HEK293 (cell line): Measurements from ENCODE around the gene SRCIN1.
"Not testable (repeated sequence)": the region's sequence is repeated elsewhere in the genome, so short reads cannot be mapped to it uniquely, and the experiment has no call there.

ENCODE experiments used
- CTCF ChIA-PET: fragments of 350-600 bp; formaldehyde crosslinking; extraction: SDS; loops from one replicate; lab custom pipeline; 2021; ENCODE audit warnings: antibody characterized with exemption; lab: Yijun Ruan, JAX
- POLR2A ChIA-PET: fragments of 300-600 bp; formaldehyde crosslinking; extraction: SDS; loops from one replicate; lab custom pipeline; 2020; ENCODE audit warnings: antibody characterized with exemption, inconsistent platforms; lab: Yijun Ruan, JAX
- H3K27ac ChIP-seq: fragments of 200-500 bp; sonication (Bioruptor generic); 2 replicates; pipeline ENCODE4 v1.5.1; 2014; ENCODE audit warnings: low read depth, low read length, control low read depth, inconsistent platforms; ENCODE audit errors: extremely low read depth
- H3K36me3 ChIP-seq, 2 experiments: fragments of 200-500 bp in 1 of 2; sonication (Bioruptor generic) in 1 of 2; 1 replicate in 1 of 2; 2 replicates in 1 of 2; pipeline ENCODE4 v1.5.1; 2014 to 2017; ENCODE audit warnings: inconsistent platforms in 2 of 2, low read length in 2 of 2; ENCODE audit not compliant: control insufficient read depth in 2 of 2, insufficient read depth in 1 of 2
- H3K4me1 ChIP-seq: fragments of 200-500 bp; sonication (Bioruptor generic); 2 replicates; pipeline ENCODE4 v1.5.1; 2014; ENCODE audit warnings: mild to moderate bottlenecking, low read length, inconsistent platforms; ENCODE audit not compliant: control insufficient read depth, insufficient read depth
- H3K4me3 ChIP-seq: 2 replicates; pipeline ENCODE4 v1.5.1; 2011; ENCODE audit warnings: low read depth, mild to moderate bottlenecking, control low read depth, low read length, moderate library complexity
- H3K9me3 ChIP-seq: fragments of 200-500 bp; sonication (Bioruptor generic); 2 replicates; pipeline ENCODE4 v1.5.1; 2014; ENCODE audit warnings: low read depth, low read length, inconsistent platforms; ENCODE audit not compliant: control insufficient read depth, insufficient read depth
- EGR2 ChIP-seq: fragments of 450-650 bp; formaldehyde crosslinking; IDR thresholded peaks from 2 replicates; pipeline ENCODE4 v1.5.1; 2016; ENCODE audit warnings: low read depth, missing biosample characterization, missing genetic modification characterization
- GLIS1 ChIP-seq: fragments of 450-650 bp; formaldehyde crosslinking; IDR thresholded peaks from 2 replicates; pipeline ENCODE4 v1.5.1; 2016; ENCODE audit warnings: missing biosample characterization, missing genetic modification characterization
- PRDM4 ChIP-seq: fragments of 450-650 bp; formaldehyde crosslinking; IDR thresholded peaks from 2 replicates; pipeline ENCODE4 v1.5.1; 2017; ENCODE audit warnings: missing biosample characterization, missing genetic modification characterization
- ZBTB17 ChIP-seq: fragments of 450-650 bp; formaldehyde crosslinking; IDR thresholded peaks from 2 replicates; pipeline ENCODE4 v1.5.1; 2016; ENCODE audit warnings: missing biosample characterization, missing genetic modification characterization
- ZBTB8A ChIP-seq: fragments of 450-650 bp; formaldehyde crosslinking; IDR thresholded peaks from 2 replicates; pipeline ENCODE4 v1.5.1; 2016; ENCODE audit warnings: missing biosample characterization, missing genetic modification characterization
- ZFHX2 ChIP-seq: fragments of 450-650 bp; formaldehyde crosslinking; conservative IDR thresholded peaks from 2 replicates; pipeline ENCODE4 v1.5.1; 2016; ENCODE audit warnings: missing biosample characterization, missing genetic modification characterization
- ZNF280C ChIP-seq: fragments of 450-650 bp; formaldehyde crosslinking; IDR thresholded peaks from 2 replicates; pipeline ENCODE4 v1.5.1; 2016; ENCODE audit warnings: missing biosample characterization, missing genetic modification characterization
- ZNF341 ChIP-seq: fragments of 450-650 bp; formaldehyde crosslinking; IDR thresholded peaks from 2 replicates; pipeline ENCODE4; 2016; ENCODE audit warnings: low read depth, missing biosample characterization, missing genetic modification characterization
- ZNF585B ChIP-seq: fragments of 450-650 bp; formaldehyde crosslinking; IDR thresholded peaks from 2 replicates; pipeline ENCODE4 v1.5.1; 2016; ENCODE audit warnings: missing biosample characterization, missing genetic modification characterization
- ZNF776 ChIP-seq: fragments of 450-650 bp; formaldehyde crosslinking; IDR thresholded peaks from 2 replicates; pipeline ENCODE4 v1.5.0; 2017; ENCODE audit warnings: missing biosample characterization, missing genetic modification characterization, borderline replicate concordance
- ZNF791 ChIP-seq: fragments of 450-650 bp; formaldehyde crosslinking; IDR thresholded peaks from 2 replicates; pipeline ENCODE4 v1.5.1; 2016; ENCODE audit warnings: missing biosample characterization, missing genetic modification characterization
- TF ChIP-seq, protein P1 (sequence below): fragments of 450-650 bp; formaldehyde crosslinking; IDR thresholded peaks from 2 replicates; pipeline ENCODE4 v1.5.1; 2016; ENCODE audit warnings: missing biosample characterization, missing genetic modification characterization

Gene SRCIN1

GRCh38 chr17:38532451-38532850 is 73.3 kb downstream of the SRCIN1 start:
- Histone ChIP-seq H3K27ac (no peak overlapping the region), H3K9me3 (no peaks in the 10 kb centered on the region), H3K36me3 (no peaks in the 10 kb centered on the region), H3K4me1 (no peaks in the 10 kb centered on the region), H3K4me3 (no peak overlapping the region)
- CTCF ChIA-PET: no interaction called here
- no peak for TF ChIP-seq ZNF341 (tag by site-specific recombination)
- TF ChIP-seq ZFHX2 (tag by site-specific recombination): 0 out of 2 replicates have a peak, but pooled peaks have one; percentile 15
- POLR2A ChIA-PET: no interaction called here

DNA sequence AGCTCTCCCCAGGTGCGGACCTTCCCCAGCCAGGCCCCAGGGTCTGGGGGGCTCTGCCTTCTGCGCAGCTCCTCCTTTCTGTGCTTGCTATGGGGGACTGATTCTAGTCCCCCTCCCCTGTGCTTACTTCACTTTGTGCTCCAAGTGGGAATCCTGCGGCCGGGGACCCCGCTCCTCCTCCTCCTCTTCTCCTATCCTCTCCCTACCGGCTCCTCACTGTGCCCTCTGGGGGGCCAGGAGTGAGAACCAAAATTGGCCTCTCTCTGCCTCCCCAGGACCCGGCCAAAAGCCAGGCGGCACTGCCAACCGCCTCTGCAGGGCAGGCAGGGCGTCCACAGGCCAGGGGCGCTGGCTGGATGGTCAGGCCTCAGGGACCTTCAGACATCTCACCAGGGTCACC is 74.0 kb downstream of the SRCIN1 start:
- POLR2A ChIA-PET, CTCF ChIA-PET: not testable (repeated sequence)

DNA sequence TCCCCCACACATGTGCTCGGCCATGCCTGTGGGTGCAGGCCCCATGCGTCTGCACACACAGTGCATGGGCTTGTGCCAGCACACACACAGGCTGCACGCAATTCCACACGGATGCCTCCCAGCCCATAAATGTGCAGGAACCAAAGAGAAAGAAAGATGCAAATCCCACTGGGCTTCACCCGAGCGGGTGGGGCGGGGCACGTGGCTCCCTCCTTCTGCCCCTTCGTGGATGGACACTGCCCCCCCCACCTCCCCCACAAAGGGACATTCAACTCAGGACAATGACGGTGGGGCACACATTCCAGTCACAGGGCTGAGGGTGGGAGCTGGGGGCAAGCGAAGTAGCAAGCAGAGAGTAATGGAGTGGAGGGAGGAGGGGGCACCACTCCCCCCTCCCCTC is 74.9 kb downstream of the SRCIN1 start:
- not testable (repeated sequence) for H3K27ac ChIP-seq, H3K9me3 ChIP-seq
- TF ChIP-seq, protein P1, sequence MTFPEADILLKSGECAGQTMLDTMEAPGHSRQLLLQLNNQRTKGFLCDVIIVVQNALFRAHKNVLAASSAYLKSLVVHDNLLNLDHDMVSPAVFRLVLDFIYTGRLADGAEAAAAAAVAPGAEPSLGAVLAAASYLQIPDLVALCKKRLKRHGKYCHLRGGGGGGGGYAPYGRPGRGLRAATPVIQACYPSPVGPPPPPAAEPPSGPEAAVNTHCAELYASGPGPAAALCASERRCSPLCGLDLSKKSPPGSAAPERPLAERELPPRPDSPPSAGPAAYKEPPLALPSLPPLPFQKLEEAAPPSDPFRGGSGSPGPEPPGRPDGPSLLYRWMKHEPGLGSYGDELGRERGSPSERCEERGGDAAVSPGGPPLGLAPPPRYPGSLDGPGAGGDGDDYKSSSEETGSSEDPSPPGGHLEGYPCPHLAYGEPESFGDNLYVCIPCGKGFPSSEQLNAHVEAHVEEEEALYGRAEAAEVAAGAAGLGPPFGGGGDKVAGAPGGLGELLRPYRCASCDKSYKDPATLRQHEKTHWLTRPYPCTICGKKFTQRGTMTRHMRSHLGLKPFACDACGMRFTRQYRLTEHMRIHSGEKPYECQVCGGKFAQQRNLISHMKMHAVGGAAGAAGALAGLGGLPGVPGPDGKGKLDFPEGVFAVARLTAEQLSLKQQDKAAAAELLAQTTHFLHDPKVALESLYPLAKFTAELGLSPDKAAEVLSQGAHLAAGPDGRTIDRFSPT (tag by site-specific recombination): peak; percentile 25; the same call in 1 of the 2 replicates
- TF ChIP-seq, all 188 proteins: peak for 1; not testable (repeated sequence) for 187
- H3K4me1 ChIP-seq, H3K4me3 ChIP-seq, H3K36me3 ChIP-seq, CTCF ChIA-PET: not testable (repeated sequence)
- POLR2A ChIA-PET: interaction anchor here (0.7 kb wide), 1 partner anchor 51 kb away, joined by 4 read pairs; no protein-coding TSS in a partner anchor

More for the DNA sequence above, 74.0 kb downstream of the SRCIN1 start:
- H3K27ac ChIP-seq, H3K9me3 ChIP-seq, H3K36me3 ChIP-seq, H3K4me3 ChIP-seq, H3K4me1 ChIP-seq: not testable (repeated sequence)

DNA sequence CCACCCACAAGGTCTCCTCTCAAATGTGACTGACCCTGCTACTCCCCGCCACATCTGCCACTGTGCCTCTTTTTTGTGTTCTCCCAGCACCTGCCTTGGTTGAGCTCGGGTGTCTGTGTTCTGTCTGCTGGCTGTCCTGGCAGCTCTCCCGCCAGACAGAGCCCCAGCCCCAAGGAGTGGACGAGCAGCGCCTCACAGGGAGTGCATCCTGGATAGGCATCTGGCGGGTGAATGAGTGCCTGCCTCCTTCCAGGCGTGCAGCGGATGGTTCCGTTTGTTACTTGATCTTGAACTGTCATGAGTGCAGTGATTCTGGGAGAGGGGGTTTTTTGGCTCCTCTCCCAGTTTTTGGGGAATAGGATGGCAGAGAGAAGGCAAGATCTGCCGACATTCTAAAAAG is 77.6 kb downstream of the SRCIN1 start:
- not testable (repeated sequence) for H3K36me3 ChIP-seq, H3K4me3 ChIP-seq, H3K9me3 ChIP-seq, H3K27ac ChIP-seq, H3K4me1 ChIP-seq
- ChIA-PET CTCF (interaction anchor here (0.6 to 0.7 kb wide), 2 partner anchors 16 to 135 kb away, joined by 3 to 4 read pairs; no protein-coding TSS in a partner anchor), POLR2A (interaction anchor here (0.7 kb wide), 1 partner anchor 15 kb away, joined by 6 read pairs; no protein-coding TSS in a partner anchor)
- peak; percentile 21; the same call in 1 of the 2 replicates for TF ChIP-seq ZBTB8A (tag by site-specific recombination)
- 0 out of 2 replicates have a peak, but pooled peaks have one; percentile 26 for TF ChIP-seq ZBTB17 (tag by site-specific recombination)
- 0 out of 2 replicates have a peak, but pooled peaks have one; percentile 25 for TF ChIP-seq GLIS1 (tag by site-specific recombination)

GRCh38 chr17:38526526-38526925 is 79.2 kb downstream of the SRCIN1 start:
- H3K27ac ChIP-seq, H3K9me3 ChIP-seq, H3K4me3 ChIP-seq, H3K36me3 ChIP-seq, POLR2A ChIA-PET, H3K4me1 ChIP-seq: not testable (repeated sequence)
- CTCF ChIA-PET: interaction anchor here (0.7 kb wide), 1 partner anchor 136 kb away, joined by 3 read pairs; no protein-coding TSS in a partner anchor

GRCh38 chr17:38512473-38513058 is 93.2 kb downstream of the SRCIN1 start:
- no peak overlapping the region for H3K27ac ChIP-seq
- H3K9me3 ChIP-seq: no peaks in the 10 kb centered on the region
- no peaks in the 10 kb centered on the region for H3K36me3 ChIP-seq
- no peak overlapping the region for H3K4me3 ChIP-seq
- CTCF ChIA-PET: interaction anchor here (0.5 to 11.1 kb wide), 7 partner anchors 20 to 153 kb away, joined by 3 to 128 read pairs (median 5); no protein-coding TSS in a partner anchor
- POLR2A ChIA-PET: interaction anchor here (0.7 kb wide), 1 partner anchor 46 kb away, joined by 4 read pairs; no protein-coding TSS in a partner anchor
- no peaks in the 10 kb centered on the region for H3K4me1 ChIP-seq
- TF ChIP-seq ZNF280C (tag by site-specific recombination): no peak
- no peak for TF ChIP-seq ZNF791 (tag by site-specific recombination)
- TF ChIP-seq EGR2: peak; percentile 50; the same call in 1 of the 2 replicates
- TF ChIP-seq ZFHX2 (tag by site-specific recombination): peak; percentile 14; the same call in 1 of the 2 replicates
- TF ChIP-seq ZNF585B (tag by site-specific recombination): no peak
- no peak for TF ChIP-seq ZNF776 (tag by site-specific recombination)
- no peak for TF ChIP-seq PRDM4 (tag by site-specific recombination)
